Measurements from ENCODE around the gene ZNF514.
A peak's percentile ranks its signal among the peaks of the same experiment; 100 is the strongest.

The ZNF514 gene

GRCh38 chr2:95159690-95160449 lies at the start of gene ZNF514:
Gene ZNF514, minus strand, starts transcription at chr2:95159848. Its CDS starts 6,595 bp downstream, at chr2:95153253.
- TF ChIP-seq CREB1 (IDR thresholded peaks at IDR 0.05; ENCODE audit: low read depth) (no peak), NFIC (IDR thresholded peaks at IDR 0.05) (no peak), TCF12 (IDR thresholded peaks at IDR 0.05; ENCODE audit: low read depth) (no peak), EGR1 (IDR thresholded peaks at IDR 0.05) (no peak), MAX (IDR thresholded peaks at IDR 0.05) (no peak), YY1 (IDR thresholded peaks at IDR 0.05; ENCODE audit: low read depth) (no peak), ZBTB7A (IDR thresholded peaks at IDR 0.05; ENCODE audit: low read depth) (no peak), EP300 (IDR thresholded peaks at IDR 0.05; ENCODE audit: borderline replicate concordance) (no peak), FOXM1 (IDR thresholded peaks at IDR 0.05; ENCODE audit: borderline replicate concordance, low read depth) (no peak), CEBPB (IDR thresholded peaks at IDR 0.05) (no peak), TEAD4 (IDR thresholded peaks at IDR 0.05) (no peak), RAD21 (IDR thresholded peaks at IDR 0.05; ENCODE audit: low read depth) (no peak), TAF1 (IDR thresholded peaks at IDR 0.05; ENCODE audit: low read depth) (no peak)
- TF ChIP-seq, protein P1, sequence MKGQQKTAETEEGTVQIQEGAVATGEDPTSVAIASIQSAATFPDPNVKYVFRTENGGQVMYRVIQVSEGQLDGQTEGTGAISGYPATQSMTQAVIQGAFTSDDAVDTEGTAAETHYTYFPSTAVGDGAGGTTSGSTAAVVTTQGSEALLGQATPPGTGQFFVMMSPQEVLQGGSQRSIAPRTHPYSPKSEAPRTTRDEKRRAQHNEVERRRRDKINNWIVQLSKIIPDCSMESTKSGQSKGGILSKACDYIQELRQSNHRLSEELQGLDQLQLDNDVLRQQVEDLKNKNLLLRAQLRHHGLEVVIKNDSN (IDR thresholded peaks at IDR 0.05): no peak
- TF ChIP-seq, protein P2, sequence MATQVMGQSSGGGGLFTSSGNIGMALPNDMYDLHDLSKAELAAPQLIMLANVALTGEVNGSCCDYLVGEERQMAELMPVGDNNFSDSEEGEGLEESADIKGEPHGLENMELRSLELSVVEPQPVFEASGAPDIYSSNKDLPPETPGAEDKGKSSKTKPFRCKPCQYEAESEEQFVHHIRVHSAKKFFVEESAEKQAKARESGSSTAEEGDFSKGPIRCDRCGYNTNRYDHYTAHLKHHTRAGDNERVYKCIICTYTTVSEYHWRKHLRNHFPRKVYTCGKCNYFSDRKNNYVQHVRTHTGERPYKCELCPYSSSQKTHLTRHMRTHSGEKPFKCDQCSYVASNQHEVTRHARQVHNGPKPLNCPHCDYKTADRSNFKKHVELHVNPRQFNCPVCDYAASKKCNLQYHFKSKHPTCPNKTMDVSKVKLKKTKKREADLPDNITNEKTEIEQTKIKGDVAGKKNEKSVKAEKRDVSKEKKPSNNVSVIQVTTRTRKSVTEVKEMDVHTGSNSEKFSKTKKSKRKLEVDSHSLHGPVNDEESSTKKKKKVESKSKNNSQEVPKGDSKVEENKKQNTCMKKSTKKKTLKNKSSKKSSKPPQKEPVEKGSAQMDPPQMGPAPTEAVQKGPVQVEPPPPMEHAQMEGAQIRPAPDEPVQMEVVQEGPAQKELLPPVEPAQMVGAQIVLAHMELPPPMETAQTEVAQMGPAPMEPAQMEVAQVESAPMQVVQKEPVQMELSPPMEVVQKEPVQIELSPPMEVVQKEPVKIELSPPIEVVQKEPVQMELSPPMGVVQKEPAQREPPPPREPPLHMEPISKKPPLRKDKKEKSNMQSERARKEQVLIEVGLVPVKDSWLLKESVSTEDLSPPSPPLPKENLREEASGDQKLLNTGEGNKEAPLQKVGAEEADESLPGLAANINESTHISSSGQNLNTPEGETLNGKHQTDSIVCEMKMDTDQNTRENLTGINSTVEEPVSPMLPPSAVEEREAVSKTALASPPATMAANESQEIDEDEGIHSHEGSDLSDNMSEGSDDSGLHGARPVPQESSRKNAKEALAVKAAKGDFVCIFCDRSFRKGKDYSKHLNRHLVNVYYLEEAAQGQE (IDR thresholded peaks at IDR 0.05; ENCODE audit: low read depth): no peak

- no peak for TF ChIP-seq CEBPB (IDR thresholded peaks at IDR 0.05)
- no peak for TF ChIP-seq YY1 (IDR thresholded peaks at IDR 0.05; ENCODE audit: low read depth)
- TF ChIP-seq ZBTB7A (IDR thresholded peaks at IDR 0.05; ENCODE audit: low read depth): no peak
- TF ChIP-seq, protein P1 (IDR thresholded peaks at IDR 0.05): no peak
- TF ChIP-seq TEAD4 (IDR thresholded peaks at IDR 0.05): no peak
- no peak for TF ChIP-seq EP300 (IDR thresholded peaks at IDR 0.05; ENCODE audit: borderline replicate concordance)
- TF ChIP-seq, protein P2 (IDR thresholded peaks at IDR 0.05; ENCODE audit: low read depth): no peak
These were observed 48.5 kb upstream of the ZNF514 start for GRCh38 chr2:95208106-95208505.

GRCh38 chr2:95207111-95207961 lies 47.7 kb upstream of the ZNF514 start, which contains the start of gene ZNF892:
Gene ZNF892, plus strand, starts transcription at chr2:95207521. Its CDS starts 295 bp downstream, at chr2:95207816.
- TF ChIP-seq CEBPB (IDR thresholded peaks at IDR 0.05): no peak
- 0 out of 2 replicates have a peak, but pooled peaks have one; percentile 60 for TF ChIP-seq TCF12 (IDR thresholded peaks at IDR 0.05; ENCODE audit: low read depth)
- peak; percentile 44; the same call in 1 of the 2 replicates for TF ChIP-seq TAF1 (IDR thresholded peaks at IDR 0.05; ENCODE audit: low read depth)
- TF ChIP-seq NFIC (IDR thresholded peaks at IDR 0.05): no peak
- TF ChIP-seq, protein P2 (IDR thresholded peaks at IDR 0.05; ENCODE audit: low read depth): 0 out of 2 replicates have a peak, but pooled peaks have one; percentile 9
- TF ChIP-seq ZBTB7A (IDR thresholded peaks at IDR 0.05; ENCODE audit: low read depth): no peak
- TF ChIP-seq, protein P1 (IDR thresholded peaks at IDR 0.05): peak; percentile 56; the same call in 1 of the 2 replicates
- no peak for TF ChIP-seq EGR1 (IDR thresholded peaks at IDR 0.05)
- TF ChIP-seq YY1 (IDR thresholded peaks at IDR 0.05; ENCODE audit: low read depth): peak; percentile 52; the same call in 1 of the 2 replicates
- TF ChIP-seq TEAD4 (IDR thresholded peaks at IDR 0.05): no peak
- peak; percentile 91 for TF ChIP-seq MAX (IDR thresholded peaks at IDR 0.05)
- TF ChIP-seq FOXM1 (IDR thresholded peaks at IDR 0.05; ENCODE audit: borderline replicate concordance, low read depth): no peak
- TF ChIP-seq CREB1 (IDR thresholded peaks at IDR 0.05; ENCODE audit: low read depth): peak; percentile 54; the same call in 1 of the 2 replicates
- TF ChIP-seq RAD21 (IDR thresholded peaks at IDR 0.05; ENCODE audit: low read depth): peak; percentile 63
- no peak for TF ChIP-seq EP300 (IDR thresholded peaks at IDR 0.05; ENCODE audit: borderline replicate concordance)

Data from Ishikawa (cell line).